ENCODE results near the gene CDCA7L. TPM values are rescaled to one million over a fixed set of nuclear protein-coding genes. Genes with fewer than 3 reads are reported as not detected.

Gene CDCA7L
- total and polyA plus RNA-seq, 2 of the 13 experiments (the other 11 are each of a cell fraction or from before 2014, with no cell fraction given), result 2.7 to 4.2 TPM

GRCh38 chr7:21851559-21851967 lies 94.1 kb downstream of the CDCA7L start (continued):
- TF ChIP-seq RARA (CRISPR knock-in tag; IDR thresholded peaks at IDR 0.05) (no peak), MNT (IDR thresholded peaks at IDR 0.05) (no peak)
